PC-3 (cell line): Measurements from ENCODE around the gene ZNF22.
A peak's percentile ranks its signal among the peaks of the same experiment; 100 is the strongest.

Source experiments
- EZH2 ChIP-seq: fragments of 300-600 bp; sonication (generic); IDR thresholded peaks from one replicate; pipeline ENCODE4 v1.6.1; 2017; ENCODE audit warnings: antibody characterized with exemption, mild to moderate bottlenecking, low read length; ENCODE audit not compliant: unreplicated experiment
- EZH2phosphoT487 ChIP-seq: fragments of 300-600 bp; sonication (generic); IDR thresholded peaks from 2 replicates; pipeline ENCODE4 v1.6.1; 2018; ENCODE audit warnings: mild to moderate bottlenecking, antibody characterized with exemption, low read length, borderline replicate concordance
- TF ChIP-seq, protein P1 (sequence below): fragments of 300-600 bp; sonication (generic); conservative IDR thresholded peaks from 2 replicates; pipeline ENCODE4 v1.5.1; 2017; ENCODE audit warnings: antibody characterized with exemption, low read depth, mild to moderate bottlenecking, low read length

DNA sequence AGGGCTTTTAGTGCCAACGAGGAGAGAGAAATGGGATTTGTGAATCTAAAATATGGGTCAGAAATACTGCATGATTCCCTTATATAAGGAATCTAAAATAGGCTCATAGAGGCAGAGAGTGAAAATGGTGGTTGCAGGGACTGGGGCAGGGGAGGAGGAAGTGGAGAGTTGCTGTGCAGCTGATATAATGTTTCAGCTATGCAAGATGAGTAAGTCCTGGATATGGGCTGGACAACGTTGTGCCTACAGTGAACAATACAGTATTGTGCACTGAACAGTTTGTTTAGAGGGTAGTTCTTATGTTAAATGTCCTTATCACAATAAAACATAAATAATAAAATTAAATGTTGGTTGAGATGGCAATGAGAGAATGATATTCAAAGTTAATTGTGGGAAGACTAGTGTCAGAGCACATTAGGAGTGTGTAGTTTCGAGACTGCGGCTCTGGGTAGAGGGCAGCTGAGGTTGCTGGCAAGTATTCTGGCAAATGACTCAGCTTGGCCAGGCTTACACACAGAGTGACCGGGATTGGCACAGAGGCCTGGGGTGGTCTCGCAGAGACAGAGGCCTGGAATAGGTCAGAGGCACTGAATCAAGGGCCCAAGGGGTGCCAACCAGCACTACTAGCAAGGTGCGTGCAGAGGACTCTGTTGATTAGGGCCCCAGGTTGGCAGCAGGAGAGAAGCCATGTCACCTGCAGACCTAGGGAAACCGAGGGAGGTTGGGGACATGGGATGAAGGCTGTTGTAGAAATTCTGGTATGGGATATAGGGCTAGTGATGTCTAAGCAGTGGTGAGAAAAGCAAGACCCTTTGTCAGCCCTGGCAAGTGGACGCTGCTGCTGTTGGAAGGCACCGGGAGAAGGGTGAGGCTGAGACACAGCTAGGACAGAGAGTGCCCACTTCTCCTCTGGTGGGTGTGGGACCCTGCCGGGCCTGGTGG lies 19.3 kb upstream of the ZNF22 start:
- TF ChIP-seq, protein P1, sequence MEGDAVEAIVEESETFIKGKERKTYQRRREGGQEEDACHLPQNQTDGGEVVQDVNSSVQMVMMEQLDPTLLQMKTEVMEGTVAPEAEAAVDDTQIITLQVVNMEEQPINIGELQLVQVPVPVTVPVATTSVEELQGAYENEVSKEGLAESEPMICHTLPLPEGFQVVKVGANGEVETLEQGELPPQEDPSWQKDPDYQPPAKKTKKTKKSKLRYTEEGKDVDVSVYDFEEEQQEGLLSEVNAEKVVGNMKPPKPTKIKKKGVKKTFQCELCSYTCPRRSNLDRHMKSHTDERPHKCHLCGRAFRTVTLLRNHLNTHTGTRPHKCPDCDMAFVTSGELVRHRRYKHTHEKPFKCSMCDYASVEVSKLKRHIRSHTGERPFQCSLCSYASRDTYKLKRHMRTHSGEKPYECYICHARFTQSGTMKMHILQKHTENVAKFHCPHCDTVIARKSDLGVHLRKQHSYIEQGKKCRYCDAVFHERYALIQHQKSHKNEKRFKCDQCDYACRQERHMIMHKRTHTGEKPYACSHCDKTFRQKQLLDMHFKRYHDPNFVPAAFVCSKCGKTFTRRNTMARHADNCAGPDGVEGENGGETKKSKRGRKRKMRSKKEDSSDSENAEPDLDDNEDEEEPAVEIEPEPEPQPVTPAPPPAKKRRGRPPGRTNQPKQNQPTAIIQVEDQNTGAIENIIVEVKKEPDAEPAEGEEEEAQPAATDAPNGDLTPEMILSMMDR = peak; percentile 27; the same call in 1 of the 2 replicates
- no peak for TF ChIP-seq EZH2
- TF ChIP-seq EZH2phosphoT487 = no peak
